ENCODE data around the gene NT5M.
A peak's percentile ranks its signal among the peaks of the same experiment; 100 is the strongest.

NT5M gene

GRCh38 chr17:17379197-17379991 lies 76.2 kb downstream of the NT5M start:
- Histone ChIP-seq H4K8ac (ENCODE audit: low read depth, low read length) (no peak overlapping the region), H3K27ac (ENCODE audit: low read depth, low read length) (no peak overlapping the region), H2BK120ac (ENCODE audit: low read depth, low read length) (no peak overlapping the region), H2AK5ac (ENCODE audit: low read length) (no peak overlapping the region), H3K4ac (ENCODE audit: low read depth, low read length) (no peak overlapping the region), H3K4me2 (ENCODE audit: low read length) (no peak overlapping the region), H3K79me1 (ENCODE audit: low read length) (no peaks in the 10 kb centered on the region), H3K23ac (ENCODE audit: low read length) (no peak overlapping the region), H2BK15ac (replicated peaks; ENCODE audit: low read depth) (no peak overlapping the region), H2BK5ac (ENCODE audit: low read length) (no peak overlapping the region), H3K79me2 (ENCODE audit: control insufficient read depth, insufficient read depth, low read length) (no peaks in the 10 kb centered on the region), H3K36me3 (ENCODE audit: control insufficient read depth, insufficient read depth, low read length) (no peaks in the 10 kb centered on the region), H3K4me1 (ENCODE audit: control insufficient read depth, low read depth, low read length) (no peaks in the 10 kb centered on the region), H4K5ac (ENCODE audit: low read length) (no peak overlapping the region), H3K18ac (ENCODE audit: low read length) (no peak overlapping the region), H3K27me3 (ENCODE audit: insufficient read depth, low read length, poor library complexity) (no peaks in the 10 kb centered on the region), H3K56ac (ENCODE audit: low read length) (no peak overlapping the region), H3K9ac (ENCODE audit: low read length) (no peak overlapping the region), H3K4me3 (ENCODE audit: low read length) (no peak overlapping the region)
- no CpG with 5 or more reads among the region's 12 CpGs for WGBS (ENCODE audit: extremely low coverage, insufficient coverage, low lambda C conversion rate)
- DNase-seq = no peak

- no peaks in the 10 kb centered on the region for H3K79me2 ChIP-seq (ENCODE audit: control insufficient read depth, insufficient read depth, low read length)
- H3K4ac ChIP-seq (ENCODE audit: low read depth, low read length) = no peak overlapping the region
- DNase-seq = no peak
- no peak overlapping the region for H4K5ac ChIP-seq (ENCODE audit: low read length)
- H2BK120ac ChIP-seq (ENCODE audit: low read depth, low read length) = no peak overlapping the region
- no peaks in the 10 kb centered on the region for H3K36me3 ChIP-seq (ENCODE audit: control insufficient read depth, insufficient read depth, low read length)
- no peaks in the 10 kb centered on the region for H3K4me1 ChIP-seq (ENCODE audit: control insufficient read depth, low read depth, low read length)
- H3K23ac ChIP-seq (ENCODE audit: low read length) = peak overlapping the region; percentile 9
- no peak overlapping the region for H4K8ac ChIP-seq (ENCODE audit: low read depth, low read length)
- H3K27me3 ChIP-seq (ENCODE audit: insufficient read depth, low read length, poor library complexity) = no peaks in the 10 kb centered on the region
- no peak overlapping the region for H3K4me3 ChIP-seq (ENCODE audit: low read length)
- no peak overlapping the region for H3K27ac ChIP-seq (ENCODE audit: low read depth, low read length)
- no peak overlapping the region for H2AK5ac ChIP-seq (ENCODE audit: low read length)
- H2BK5ac ChIP-seq (ENCODE audit: low read length) = no peak overlapping the region
- H3K4me2 ChIP-seq (ENCODE audit: low read length) = no peak overlapping the region
- no peak overlapping the region for H3K9ac ChIP-seq (ENCODE audit: low read length)
- H3K18ac ChIP-seq (ENCODE audit: low read length) = no peak overlapping the region
- no peaks in the 10 kb centered on the region for H3K79me1 ChIP-seq (ENCODE audit: low read length)
- no peak overlapping the region for H3K56ac ChIP-seq (ENCODE audit: low read length)
- no CpG with 5 or more reads among the region's 18 CpGs for WGBS (ENCODE audit: extremely low coverage, insufficient coverage, low lambda C conversion rate)
- H2BK15ac ChIP-seq (replicated peaks; ENCODE audit: low read depth) = no peak overlapping the region
These were observed 77.2 kb downstream of the NT5M start for GRCh38 chr17:17380145-17380925.

DNA sequence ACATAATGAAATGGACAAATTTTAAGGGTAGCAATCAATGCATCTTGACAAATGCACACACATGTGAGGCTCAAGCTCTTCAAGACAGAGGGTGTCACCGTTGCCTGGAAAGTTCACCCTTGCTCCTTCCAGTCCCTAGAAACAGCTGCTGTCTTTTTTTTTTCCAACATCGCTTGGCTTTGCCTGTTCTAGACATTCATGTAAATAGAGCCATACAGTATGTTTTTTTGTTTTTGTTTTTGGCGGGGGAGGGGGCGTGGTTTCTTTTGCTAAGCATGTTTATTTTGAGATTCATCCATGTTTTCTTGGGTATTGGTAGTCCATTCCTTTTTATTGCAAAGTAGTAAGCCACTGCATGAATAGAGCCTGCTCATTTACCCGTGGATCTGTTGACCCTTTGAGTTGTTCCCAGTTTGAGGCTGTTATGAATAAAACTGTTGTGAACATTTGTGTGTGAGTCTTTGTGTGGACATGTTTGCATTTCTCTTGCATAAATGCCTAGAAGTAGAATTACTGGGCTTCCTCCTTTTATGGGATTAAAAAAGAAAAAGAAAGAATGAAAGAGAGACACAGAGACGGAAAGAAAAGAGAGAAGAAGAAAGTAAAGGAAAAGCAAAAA lies 78.4 kb downstream of the NT5M start:
- DNase-seq = no peak
- no peak overlapping the region for H3K4ac ChIP-seq (ENCODE audit: low read depth, low read length)
- no peaks in the 10 kb centered on the region for H3K27me3 ChIP-seq (ENCODE audit: insufficient read depth, low read length, poor library complexity)
- H3K23ac ChIP-seq (ENCODE audit: low read length) = no peak overlapping the region
- H4K8ac ChIP-seq (ENCODE audit: low read depth, low read length) = no peak overlapping the region
- H3K36me3 ChIP-seq (ENCODE audit: control insufficient read depth, insufficient read depth, low read length) = no peaks in the 10 kb centered on the region
- H2AK5ac ChIP-seq (ENCODE audit: low read length) = no peak overlapping the region
- H2BK120ac ChIP-seq (ENCODE audit: low read depth, low read length) = no peak overlapping the region
- no peak overlapping the region for H3K4me3 ChIP-seq (ENCODE audit: low read length)
- no peaks in the 10 kb centered on the region for H3K79me2 ChIP-seq (ENCODE audit: control insufficient read depth, insufficient read depth, low read length)
- no peak overlapping the region for H3K9ac ChIP-seq (ENCODE audit: low read length)
- no peak overlapping the region for H2BK15ac ChIP-seq (replicated peaks; ENCODE audit: low read depth)
- no peak overlapping the region for H3K18ac ChIP-seq (ENCODE audit: low read length)
- no peak overlapping the region for H3K56ac ChIP-seq (ENCODE audit: low read length)
- H3K27ac ChIP-seq (ENCODE audit: low read depth, low read length) = no peak overlapping the region
- no peak overlapping the region for H3K4me2 ChIP-seq (ENCODE audit: low read length)
- H3K79me1 ChIP-seq (ENCODE audit: low read length) = no peaks in the 10 kb centered on the region
- H3K4me1 ChIP-seq (ENCODE audit: control insufficient read depth, low read depth, low read length) = no peaks in the 10 kb centered on the region
- no peak overlapping the region for H4K5ac ChIP-seq (ENCODE audit: low read length)
- WGBS (ENCODE audit: extremely low coverage, insufficient coverage, low lambda C conversion rate) = no CpG with 5 or more reads among the region's 6 CpGs
- H2BK5ac ChIP-seq (ENCODE audit: low read length) = no peak overlapping the region

- Histone ChIP-seq H3K4me1 (ENCODE audit: control insufficient read depth, low read depth, low read length) (no peaks in the 10 kb centered on the region), H3K4ac (ENCODE audit: low read depth, low read length) (no peak overlapping the region), H3K9ac (ENCODE audit: low read length) (no peak overlapping the region), H3K56ac (ENCODE audit: low read length) (no peak overlapping the region), H3K27me3 (ENCODE audit: insufficient read depth, low read length, poor library complexity) (no peaks in the 10 kb centered on the region), H3K79me2 (ENCODE audit: control insufficient read depth, insufficient read depth, low read length) (no peaks in the 10 kb centered on the region), H2BK120ac (ENCODE audit: low read depth, low read length) (no peak overlapping the region), H2AK5ac (ENCODE audit: low read length) (no peak overlapping the region), H3K4me2 (ENCODE audit: low read length) (no peak overlapping the region), H3K36me3 (ENCODE audit: control insufficient read depth, insufficient read depth, low read length) (no peaks in the 10 kb centered on the region), H3K23ac (ENCODE audit: low read length) (no peak overlapping the region), H4K5ac (ENCODE audit: low read length) (no peak overlapping the region), H3K27ac (ENCODE audit: low read depth, low read length) (no peak overlapping the region), H3K79me1 (ENCODE audit: low read length) (no peaks in the 10 kb centered on the region), H2BK5ac (ENCODE audit: low read length) (no peak overlapping the region), H2BK15ac (replicated peaks; ENCODE audit: low read depth) (no peak overlapping the region), H3K18ac (ENCODE audit: low read length) (no peak overlapping the region), H3K4me3 (ENCODE audit: low read length) (no peak overlapping the region), H4K8ac (ENCODE audit: low read depth, low read length) (no peak overlapping the region)
- no peak for DNase-seq
- WGBS (ENCODE audit: extremely low coverage, insufficient coverage, low lambda C conversion rate) = no CpG with 5 or more reads among the region's 3 CpGs
These were observed 78.9 kb downstream of the NT5M start for GRCh38 chr17:17382065-17382459.

DNA sequence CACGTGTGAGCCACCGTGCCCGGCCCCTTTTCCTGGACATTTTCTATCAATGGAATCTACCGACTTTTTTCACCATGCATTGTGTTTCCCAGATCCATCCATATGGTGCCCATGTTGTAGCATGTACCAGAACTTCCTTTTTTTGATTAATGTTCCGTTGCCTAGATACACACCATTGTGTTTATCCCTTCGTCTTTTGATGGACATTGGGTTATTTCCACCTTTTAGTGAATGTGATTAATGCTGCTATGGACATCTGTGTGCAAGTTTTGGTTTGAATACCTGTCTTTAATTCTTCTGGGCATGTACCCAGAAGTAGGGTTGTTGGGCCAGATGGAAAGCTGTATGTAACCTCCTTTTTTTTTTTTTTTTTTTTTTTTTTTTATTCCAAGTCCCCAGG lies 79.8 kb downstream of the NT5M start:
- Histone ChIP-seq H3K4ac (ENCODE audit: low read depth, low read length) (no peak overlapping the region), H4K5ac (ENCODE audit: low read length) (no peak overlapping the region), H3K27me3 (ENCODE audit: insufficient read depth, low read length, poor library complexity) (no peaks in the 10 kb centered on the region), H4K8ac (ENCODE audit: low read depth, low read length) (no peak overlapping the region), H2BK120ac (ENCODE audit: low read depth, low read length) (no peak overlapping the region), H3K56ac (ENCODE audit: low read length) (no peak overlapping the region), H3K79me2 (ENCODE audit: control insufficient read depth, insufficient read depth, low read length) (no peaks in the 10 kb centered on the region), H2BK5ac (ENCODE audit: low read length) (no peak overlapping the region), H3K9ac (ENCODE audit: low read length) (no peak overlapping the region), H3K79me1 (ENCODE audit: low read length) (no peaks in the 10 kb centered on the region), H3K4me2 (ENCODE audit: low read length) (no peak overlapping the region), H3K23ac (ENCODE audit: low read length) (no peak overlapping the region), H2AK5ac (ENCODE audit: low read length) (no peak overlapping the region), H3K18ac (ENCODE audit: low read length) (no peak overlapping the region), H3K27ac (ENCODE audit: low read depth, low read length) (no peak overlapping the region), H2BK15ac (replicated peaks; ENCODE audit: low read depth) (no peak overlapping the region), H3K4me1 (ENCODE audit: control insufficient read depth, low read depth, low read length) (no peaks in the 10 kb centered on the region), H3K36me3 (ENCODE audit: control insufficient read depth, insufficient read depth, low read length) (no peaks in the 10 kb centered on the region), H3K4me3 (ENCODE audit: low read length) (no peak overlapping the region)
- DNase-seq = no peak
- WGBS (ENCODE audit: extremely low coverage, insufficient coverage, low lambda C conversion rate) = no CpG with 5 or more reads among the region's 6 CpGs
